HG03175 (cell line): ENCODE results near the gene COL23A1.

Source experiments
- ATAC-seq: cut with Tn5 transposase; IDR thresholded peaks from one replicate; pipeline ENCODE4 v1.9.1; 2021; ENCODE audit warnings: mild to moderate bottlenecking, moderate library complexity; ENCODE audit not compliant: unreplicated experiment

COL23A1 gene

GRCh38 chr5:178350361-178351220 is 239.6 kb downstream of the COL23A1 start:
- no peak for ATAC-seq

GRCh38 chr5:178349625-178350353 is 240.4 kb downstream of the COL23A1 start:
- no peak for ATAC-seq

- ATAC-seq, result no peak
Measured at GRCh38 chr5:178349075-178349511, 241.1 kb downstream of the COL23A1 start.

GRCh38 chr5:178348356-178349074 is 241.7 kb downstream of the COL23A1 start:
- ATAC-seq, result no peak

GRCh38 chr5:178347956-178348355 is 242.2 kb downstream of the COL23A1 start:
- no peak for ATAC-seq

- ATAC-seq, result no peak
Measured at GRCh38 chr5:178346607-178347334, 243.4 kb downstream of the COL23A1 start.

- ATAC-seq, result no peak
Measured at GRCh38 chr5:178343306-178343705, 246.9 kb downstream of the COL23A1 start.

- ATAC-seq, result no peak
Measured at GRCh38 chr5:178341851-178342140, 248.4 kb downstream of the COL23A1 start.

- ATAC-seq, result no peak
Measured at GRCh38 chr5:178341091-178341850, 248.9 kb downstream of the COL23A1 start.

GRCh38 chr5:178340637-178341036 is 249.6 kb downstream of the COL23A1 start:
- ATAC-seq, result no peak

GRCh38 chr5:178340187-178340586 is 250.0 kb downstream of the COL23A1 start:
- ATAC-seq, result no peak

GRCh38 chr5:178339272-178339671 is 250.9 kb downstream of the COL23A1 start:
- ATAC-seq, result no peak

- ATAC-seq, result no peak
Measured at GRCh38 chr5:178338750-178339144, 251.4 kb downstream of the COL23A1 start.

GRCh38 chr5:178338126-178338749 is 252.0 kb downstream of the COL23A1 start:
- no peak for ATAC-seq

GRCh38 chr5:178337334-178337741 is 252.9 kb downstream of the COL23A1 start:
- no peak for ATAC-seq

GRCh38 chr5:178336889-178337288 is 253.3 kb downstream of the COL23A1 start:
- ATAC-seq, result no peak

GRCh38 chr5:178335302-178336030 is 254.7 kb downstream of the COL23A1 start:
- ATAC-seq, result no peak

- ATAC-seq, result no peak
Measured at GRCh38 chr5:178334861-178335260, 255.3 kb downstream of the COL23A1 start.
